SK-N-SH treated with all-trans-retinoic acid at 6 μM for 48 hours (cell line): ENCODE data around the gene REEP6.

Experiments
- ARNTL ChIP-seq: fragments of 450-650 bp; formaldehyde crosslinking; IDR thresholded peaks from 2 replicates; pipeline ENCODE4 v1.5.0; 2020; ENCODE audit warnings: low read depth, mild to moderate bottlenecking, moderate library complexity, borderline replicate concordance
- BACH2 ChIP-seq: fragments of 250-450 bp; sonication (Bioruptor Pico); IDR thresholded peaks from 2 replicates; pipeline ENCODE4 v1.9.0; 2021; ENCODE audit warnings: mild to moderate bottlenecking, borderline replicate concordance
- CREB5 ChIP-seq: fragments of 250-450 bp; sonication (Bioruptor Pico); IDR thresholded peaks from 2 replicates; pipeline ENCODE4 v1.5.1; 2020; ENCODE audit warnings: low read depth, mild to moderate bottlenecking, moderate library complexity
- GLIS3 ChIP-seq: fragments of 250-450 bp; sonication (Bioruptor Pico); IDR thresholded peaks from 2 replicates; pipeline ENCODE4 v1.5.0; 2020; ENCODE audit warnings: mild to moderate bottlenecking, moderate library complexity
- ISL1 ChIP-seq: fragments of 250-450 bp; sonication (Bioruptor Pico); IDR thresholded peaks from 2 replicates; pipeline ENCODE4 v2.1.2; 2022; ENCODE audit warnings: mild to moderate bottlenecking, moderate library complexity
- PATZ1 ChIP-seq: fragments of 250-450 bp; sonication (Bioruptor Pico); IDR thresholded peaks from 2 replicates; pipeline ENCODE4 v1.8.0; 2020; ENCODE audit warnings: mild to moderate bottlenecking, moderate library complexity, borderline replicate concordance
- PPARA ChIP-seq: fragments of 250-450 bp; sonication (Bioruptor Pico); IDR thresholded peaks from 2 replicates; pipeline ENCODE4 v1.5.0; 2020; ENCODE audit warnings: mild to moderate bottlenecking, borderline replicate concordance
- TCF4 ChIP-seq: fragments of 250-450 bp; sonication (Bioruptor Pico); IDR thresholded peaks from 2 replicates; pipeline ENCODE4 v1.8.0; 2021; ENCODE audit warnings: mild to moderate bottlenecking, moderate library complexity, borderline replicate concordance
- ZC3H10 ChIP-seq: fragments of 250-450 bp; sonication (Bioruptor Pico); IDR thresholded peaks from 2 replicates; pipeline ENCODE4 v1.5.1; 2021; ENCODE audit warnings: mild to moderate bottlenecking, moderate library complexity
- ZFP30 ChIP-seq: fragments of 450-650 bp; formaldehyde crosslinking; IDR thresholded peaks from 2 replicates; pipeline ENCODE4 v1.5.0; 2022; ENCODE audit warnings: mild to moderate bottlenecking, moderate library complexity
- ZNF565 ChIP-seq: fragments of 450-650 bp; formaldehyde crosslinking; conservative IDR thresholded peaks from 2 replicates; pipeline ENCODE4 v1.5.0; 2020; ENCODE audit warnings: low read depth, mild to moderate bottlenecking, moderate library complexity
- ZNF70 ChIP-seq: fragments of 450-650 bp; formaldehyde crosslinking; IDR thresholded peaks from 2 replicates; pipeline ENCODE4 v1.5.0; 2020; ENCODE audit warnings: mild to moderate bottlenecking, moderate library complexity

DNA sequence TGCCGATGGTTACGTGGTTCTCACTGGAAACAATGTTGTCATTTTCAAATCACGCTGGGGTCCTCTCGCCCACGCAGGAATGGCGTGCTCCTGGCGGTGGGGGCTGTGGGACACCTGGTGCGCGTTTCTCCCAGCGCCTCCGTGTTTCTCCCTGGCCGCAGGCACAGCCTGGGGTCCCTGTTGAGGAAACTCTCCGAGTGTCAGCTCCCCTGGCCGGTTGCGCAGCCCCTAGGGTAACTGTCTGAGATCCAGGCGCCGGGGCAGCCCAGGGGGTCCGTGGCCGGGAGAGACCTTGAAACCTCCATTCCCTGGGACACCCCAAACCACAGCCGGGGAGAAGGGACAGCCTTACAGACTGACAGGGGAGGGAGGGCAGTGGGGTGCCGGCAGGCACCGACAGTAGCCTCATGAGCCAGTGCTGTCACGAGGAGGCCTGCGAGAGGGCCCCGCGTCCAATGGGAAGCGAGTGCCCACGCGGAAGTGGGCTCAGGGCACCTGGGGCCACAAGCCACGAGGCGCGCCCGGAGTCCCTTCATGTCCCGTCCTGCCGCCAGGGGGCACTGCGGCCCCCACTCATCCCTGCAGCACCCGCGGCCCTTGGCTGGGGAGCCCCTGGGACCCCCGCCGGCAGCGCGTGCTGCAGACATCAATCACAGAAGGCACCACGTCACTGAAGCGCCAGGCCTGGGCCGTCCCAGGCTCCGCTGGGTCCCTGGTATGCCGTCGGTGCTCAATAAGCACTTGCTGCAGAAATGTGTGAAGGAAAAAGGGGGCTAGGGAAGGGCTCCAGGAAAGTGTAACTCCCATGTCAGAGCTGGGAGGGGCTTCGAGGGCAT, 12.3 kb downstream of the REEP6 start:
- no peak for TF ChIP-seq ZNF70 (CRISPR knock-in tag)
- TF ChIP-seq PPARA (CRISPR knock-in tag) = no peak
- TF ChIP-seq TCF4 (CRISPR knock-in tag) = no peak
- no peak for TF ChIP-seq ISL1
- no peak for TF ChIP-seq BACH2 (CRISPR knock-in tag)
- no peak for TF ChIP-seq CREB5 (CRISPR knock-in tag)
- no peak for TF ChIP-seq ZC3H10 (CRISPR knock-in tag)
- no peak for TF ChIP-seq ARNTL
- TF ChIP-seq ZFP30 (CRISPR knock-in tag) = no peak
- TF ChIP-seq GLIS3 (CRISPR knock-in tag) = no peak
- TF ChIP-seq PATZ1 (CRISPR knock-in tag) = no peak
- TF ChIP-seq ZNF565 = no peak
